Umbilical cord (tissue), 2 donors: ENCODE results near the gene LEF1. TPM values are rescaled to one million over a fixed set of nuclear protein-coding genes. Genes with fewer than 3 reads are reported as not detected.

Experiments
- DNase-seq: peaks from one replicate; pipeline ENCODE4 v3.0.0-alpha.2; 2015; ENCODE audit warnings: low spot score
- total RNA-seq: library from RNA; depleted of rRNA; stranded (reverse); fragments of >200 nt; gene quantifications from one replicate; pipeline ENCODE4 v1.2.3, GENCODE V29; 2014; ENCODE audit warnings: low replicate concordance; ENCODE audit not compliant: insufficient read depth

LEF1 gene
- total RNA-seq, 1 donor from 2014 or later = 15.9 TPM

GRCh38 chr4:108149588-108150380 is 18.9 kb downstream of the LEF1 start:
- DNase-seq = no peak

- DNase-seq = no peak
Measured at GRCh38 chr4:108148316-108148715, 20.4 kb downstream of the LEF1 start.

GRCh38 chr4:108146819-108147218 is 21.9 kb downstream of the LEF1 start:
- DNase-seq = no peak

GRCh38 chr4:108146336-108146735 is 22.4 kb downstream of the LEF1 start:
- no peak for DNase-seq

- DNase-seq = no peak
Measured at GRCh38 chr4:108144451-108144850, 24.3 kb downstream of the LEF1 start.

GRCh38 chr4:108143515-108143914 is 25.2 kb downstream of the LEF1 start:
- no peak for DNase-seq

GRCh38 chr4:108142870-108143269 is 25.9 kb downstream of the LEF1 start:
- DNase-seq = no peak

- peak; percentile 77 for DNase-seq
Measured at GRCh38 chr4:108141213-108141950, 27.4 kb downstream of the LEF1 start.

- DNase-seq = no peak
Measured at GRCh38 chr4:108140328-108140727, 28.4 kb downstream of the LEF1 start.

- no peak for DNase-seq
Measured at GRCh38 chr4:108139089-108139488, 29.6 kb downstream of the LEF1 start.

GRCh38 chr4:108135549-108136209 is 33.1 kb downstream of the LEF1 start:
- DNase-seq = no peak

- DNase-seq = no peak
Measured at GRCh38 chr4:108130955-108131354, 37.8 kb downstream of the LEF1 start.

GRCh38 chr4:108129196-108129595 is 39.5 kb downstream of the LEF1 start:
- DNase-seq = no peak

- DNase-seq = no peak
Measured at GRCh38 chr4:108126806-108127205, 41.9 kb downstream of the LEF1 start.

GRCh38 chr4:108120789-108121188 is 47.9 kb downstream of the LEF1 start:
- no peak for DNase-seq

GRCh38 chr4:108119199-108119800 is 49.4 kb downstream of the LEF1 start:
- DNase-seq = no peak

GRCh38 chr4:108118505-108118904 is 50.2 kb downstream of the LEF1 start:
- DNase-seq = no peak

GRCh38 chr4:108117418-108118182 is 51.1 kb downstream of the LEF1 start:
- DNase-seq = no peak

GRCh38 chr4:108116423-108117168 is 52.1 kb downstream of the LEF1 start:
- no peak for DNase-seq

- no peak for DNase-seq
Measured at GRCh38 chr4:108115168-108115526, 53.6 kb downstream of the LEF1 start.

- peak; percentile 68 for DNase-seq
Measured at GRCh38 chr4:108114503-108114902, 54.2 kb downstream of the LEF1 start.
